H9 (cell line): ENCODE data around the gene B3GALT5. TPM values are rescaled to one million over a fixed set of nuclear protein-coding genes. Genes with fewer than 3 reads are reported as not detected.

Experiments used
- DNase-seq: peaks from one replicate; pipeline ENCODE4 v3.0.0-alpha.2; 2017
- H2AFZ ChIP-seq: one replicate; pipeline ENCODE4 v1.6.1; 2013; ENCODE audit warnings: mild to moderate bottlenecking, low read length, control low read depth, moderate library complexity
- H2AK5ac ChIP-seq: 2 replicates; pipeline ENCODE4 v1.6.1; 2013; ENCODE audit warnings: low read length, control low read depth, mixed read lengths; ENCODE audit not compliant: insufficient read length
- H2BK120ac ChIP-seq: one replicate; pipeline ENCODE4 v1.6.1; 2013; ENCODE audit warnings: low read depth, mild to moderate bottlenecking, low read length, control low read depth, inconsistent platforms; ENCODE audit not compliant: poor library complexity, severe bottlenecking
- H2BK12ac ChIP-seq: 2 replicates; pipeline ENCODE4 v1.6.1; 2013; ENCODE audit warnings: low read length, control low read depth, mixed read lengths, low read depth; ENCODE audit not compliant: insufficient read length
- H2BK15ac ChIP-seq: 2 replicates; pipeline ENCODE4 v1.6.1; 2013; ENCODE audit warnings: low read depth, low read length, control low read depth
- H2BK20ac ChIP-seq: one replicate; pipeline ENCODE4 v1.6.1; 2013; ENCODE audit warnings: low read depth, mild to moderate bottlenecking, low read length, control low read depth, inconsistent platforms; ENCODE audit not compliant: poor library complexity, severe bottlenecking
- H2BK5ac ChIP-seq: 2 replicates; pipeline ENCODE4 v1.6.1; 2013; ENCODE audit warnings: low read length, control low read depth, mixed read lengths; ENCODE audit not compliant: insufficient read length
- H3K14ac ChIP-seq: 2 replicates; pipeline ENCODE4 v1.6.1; 2013; ENCODE audit warnings: low read length, control low read depth; ENCODE audit not compliant: insufficient read depth
- H3K18ac ChIP-seq: 2 replicates; pipeline ENCODE4 v1.6.1; 2013; ENCODE audit warnings: low read depth, mild to moderate bottlenecking, mixed read lengths, low read length, control low read depth; ENCODE audit not compliant: insufficient read length
- H3K23ac ChIP-seq: 2 replicates; pipeline ENCODE4 v1.6.1; 2013; ENCODE audit warnings: low read length, control low read depth, mixed read lengths, low read depth; ENCODE audit not compliant: insufficient read length
- H3K23me2 ChIP-seq: 2 replicates; pipeline ENCODE4 v1.6.1; 2013; ENCODE audit warnings: low read depth, mild to moderate bottlenecking, mixed read lengths, low read length, control low read depth; ENCODE audit not compliant: insufficient read length, poor library complexity, severe bottlenecking
- H3K27ac ChIP-seq: 2 replicates; pipeline ENCODE4 v1.5.1; 2013; ENCODE audit warnings: low read length, control low read depth, mixed read lengths, low read depth; ENCODE audit not compliant: insufficient read length
- H3K27me3 ChIP-seq: 2 replicates; pipeline ENCODE4 v1.6.1; 2013; ENCODE audit warnings: low read length, control low read depth, inconsistent platforms; ENCODE audit not compliant: insufficient read depth
- H3K4ac ChIP-seq: 2 replicates; pipeline ENCODE4 v1.6.1; 2013; ENCODE audit warnings: low read depth, mild to moderate bottlenecking, control low read depth, inconsistent platforms, low read length, moderate library complexity
- H3K4me1 ChIP-seq: 2 replicates; pipeline ENCODE4 v1.6.1; 2013; ENCODE audit warnings: low read length, control low read depth, inconsistent platforms; ENCODE audit not compliant: insufficient read depth
- H3K4me2 ChIP-seq: 2 replicates; pipeline ENCODE4 v1.6.1; 2013; ENCODE audit warnings: low read length, control low read depth, mixed read lengths; ENCODE audit not compliant: insufficient read length, insufficient read depth
- H3K56ac ChIP-seq: 2 replicates; pipeline ENCODE4 v1.6.1; 2013; ENCODE audit warnings: low read depth, mild to moderate bottlenecking, mixed read lengths, low read length, control low read depth; ENCODE audit not compliant: insufficient read length
- H3K79me1 ChIP-seq: 2 replicates; pipeline ENCODE4 v1.6.1; 2013; ENCODE audit warnings: low read depth, mild to moderate bottlenecking, moderate library complexity, low read length, control low read depth, inconsistent platforms; ENCODE audit not compliant: insufficient read depth, poor library complexity, severe bottlenecking
- H3K79me2 ChIP-seq: 2 replicates; pipeline ENCODE4 v1.6.1; 2013; ENCODE audit warnings: low read length, control low read depth, inconsistent platforms; ENCODE audit not compliant: insufficient read depth
- H3K9ac ChIP-seq: 2 replicates; pipeline ENCODE4 v1.6.1; 2013; ENCODE audit warnings: low read length, control low read depth, mixed read lengths; ENCODE audit not compliant: insufficient read length; ENCODE audit errors: extremely low read depth
- H3K9me3 ChIP-seq: one replicate; pipeline ENCODE4 v1.6.1; 2013; ENCODE audit warnings: low read depth, low read length, inconsistent platforms; ENCODE audit not compliant: control insufficient read depth
- H3T11ph ChIP-seq: one replicate; pipeline ENCODE4 v1.6.1; 2013; ENCODE audit warnings: mild to moderate bottlenecking, low read length, control low read depth, inconsistent platforms
- H4K20me1 ChIP-seq: one replicate; pipeline ENCODE4 v1.6.1; 2013; ENCODE audit not compliant: control insufficient read depth, insufficient read length, insufficient read depth
- H4K5ac ChIP-seq: 2 replicates; pipeline ENCODE4 v1.6.1; 2013; ENCODE audit warnings: low read depth, mild to moderate bottlenecking, mixed read lengths, low read length, control low read depth; ENCODE audit not compliant: insufficient read length
- H4K8ac ChIP-seq: replicated peaks from 2 replicates; pipeline ENCODE4 v1.6.1; 2013; ENCODE audit warnings: low read length, control low read depth, mixed read lengths, low read depth; ENCODE audit not compliant: insufficient read length
- H4K91ac ChIP-seq: 2 replicates; pipeline ENCODE4 v1.6.1; 2013; ENCODE audit warnings: low read depth, mild to moderate bottlenecking, moderate library complexity, mixed read lengths, low read length, control low read depth; ENCODE audit not compliant: insufficient read length
- H3K27ac Mint-ChIP-seq, 3 experiments: 2 replicates in 2 of 3; 3 replicates in 1 of 3; pipeline ENCODE4 v1.8.0; 2020 to 2021; ENCODE audit warnings: mixed read lengths in 3 of 3, mild to moderate bottlenecking in 1 of 3, moderate library complexity in 1 of 3
- H3K27me3 Mint-ChIP-seq: 2 replicates; pipeline ENCODE4 v1.8.0; 2021; ENCODE audit warnings: low read depth, mild to moderate bottlenecking, moderate library complexity, mixed read lengths
- H3K36me3 Mint-ChIP-seq, 3 experiments: 2 replicates in 2 of 3; 3 replicates in 1 of 3; pipeline ENCODE4 v1.8.0; 2020 to 2021; ENCODE audit warnings: low read depth in 3 of 3, mixed read lengths in 3 of 3; ENCODE audit not compliant: insufficient read depth in 1 of 3
- H3K4me1 Mint-ChIP-seq, 2 experiments: 2 replicates each; pipeline ENCODE4 v1.8.0; 2020; ENCODE audit warnings: mixed read lengths in 2 of 2
- H3K4me3 Mint-ChIP-seq, 2 experiments: 2 replicates in 1 of 2; 3 replicates in 1 of 2; pipeline ENCODE4 v1.8.0; 2020 to 2021; ENCODE audit warnings: mild to moderate bottlenecking in 2 of 2, mixed read lengths in 2 of 2, moderate library complexity in 1 of 2
- H3K9me3 Mint-ChIP-seq, 2 experiments: 2 replicates in 1 of 2; 3 replicates in 1 of 2; pipeline ENCODE4 v1.8.0; 2020; ENCODE audit warnings: mild to moderate bottlenecking in 2 of 2, mixed read lengths in 2 of 2, moderate library complexity in 1 of 2
- WGBS: extraction: QIAGEN DNeasy Blood & Tissue Kit; methylation state at CpG from one replicate; pipeline ENCODE4 v1.1.7; 2013; ENCODE audit warnings: missing lambda C conversion rate, low lambda C conversion rate, mixed read lengths; ENCODE audit not compliant: insufficient read length; ENCODE audit errors: extremely low coverage; 5-methylcytosine and 5-hydroxymethylcytosine counted together
- total RNA-seq: library from RNA; stranded (reverse); gene quantifications from 2 replicates; pipeline ENCODE4 v1.2.1, GENCODE V29; 2021
- TF ChIP-seq, protein P1 (sequence below): fragments of 200-600 bp; sonication (generic); conservative IDR thresholded peaks from 3 replicates; pipeline ENCODE4 v1.8.0; 2021; ENCODE audit warnings: antibody characterized with exemption, mild to moderate bottlenecking

B3GALT5 gene
- total RNA-seq, 1 experiment from 2014 or later, result 24.7 TPM

DNA sequence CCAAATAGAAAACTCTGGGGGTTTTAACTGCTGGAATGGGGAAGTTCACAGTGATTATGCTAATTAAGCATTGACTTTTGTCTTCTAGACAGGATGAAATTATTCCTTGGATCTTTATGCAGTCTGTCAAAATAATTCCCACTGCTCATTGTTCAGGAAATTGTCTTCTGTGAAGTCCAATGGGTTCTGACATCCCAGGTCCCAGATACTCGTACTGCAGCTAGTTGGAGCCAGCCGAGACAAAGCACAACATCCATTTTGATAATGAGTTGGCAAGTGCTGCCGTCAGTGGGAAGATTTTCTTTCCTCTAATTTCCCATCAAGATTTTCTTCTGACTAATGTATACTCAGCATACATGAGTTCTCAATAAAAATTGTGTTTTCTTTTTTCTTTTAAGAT lies 17.3 kb upstream of the B3GALT5 start:
- Histone ChIP-seq H3K4me2 (no peak overlapping the region), H2BK5ac (no peak overlapping the region)

More for the DNA sequence above, 17.3 kb upstream of the B3GALT5 start:
- H3K23ac ChIP-seq, result no peak overlapping the region
- no peak overlapping the region for H3K4ac ChIP-seq
- no peak overlapping the region for H4K5ac ChIP-seq
- no peak for DNase-seq
- H3K27ac ChIP-seq, result no peak overlapping the region
- no peak overlapping the region for H2BK20ac ChIP-seq
- no peak overlapping the region for H3K18ac ChIP-seq
- no peaks in the 10 kb centered on the region for H4K20me1 ChIP-seq
- no peaks in the 10 kb centered on the region for H3K27me3 ChIP-seq
- H3K9me3 ChIP-seq, result no peaks in the 10 kb centered on the region
- no CpG with 5 or more reads among the region's 3 CpGs for WGBS
- H4K91ac ChIP-seq, result no peak overlapping the region
- H3K36me3 Mint-ChIP-seq, result peaks cover 5 to 32% (median 6%) of the 10 kb centered on the region in 3 experiments; a peak in 5 of 7 replicates
- H2BK120ac ChIP-seq, result no peak overlapping the region
- H3K4me1 Mint-ChIP-seq, result peaks cover 13 to 19% of the 10 kb centered on the region in 2 experiments
- H3K9me3 Mint-ChIP-seq, result peaks cover 12 to 15% of the 10 kb centered on the region in 2 experiments; a peak in 4 of 5 replicates
- H3K14ac ChIP-seq, result no peak overlapping the region
- no peak overlapping the region for H2AK5ac ChIP-seq
- no peak overlapping the region for H2AFZ ChIP-seq
- no peak overlapping the region for H2BK12ac ChIP-seq
- no peak overlapping the region for H3K56ac ChIP-seq
- no peaks in the 10 kb centered on the region for H3K79me2 ChIP-seq
- H3K9ac ChIP-seq, result no peak overlapping the region
- no peak overlapping the region for H3K27ac Mint-ChIP-seq
- H3K4me3 Mint-ChIP-seq, result no peak overlapping the region
- H4K8ac ChIP-seq, result no peak overlapping the region
- H3K4me1 ChIP-seq, result peaks cover 4% of the 10 kb centered on the region; the same call in 1 of the 2 replicates
- H3K23me2 ChIP-seq, result no peaks in the 10 kb centered on the region
- H3T11ph ChIP-seq, result no peak overlapping the region
- H3K79me1 ChIP-seq, result no peaks in the 10 kb centered on the region
- H3K27me3 Mint-ChIP-seq, result no peaks in the 10 kb centered on the region
- H2BK15ac ChIP-seq, result no peak overlapping the region
- TF ChIP-seq, protein P1, sequence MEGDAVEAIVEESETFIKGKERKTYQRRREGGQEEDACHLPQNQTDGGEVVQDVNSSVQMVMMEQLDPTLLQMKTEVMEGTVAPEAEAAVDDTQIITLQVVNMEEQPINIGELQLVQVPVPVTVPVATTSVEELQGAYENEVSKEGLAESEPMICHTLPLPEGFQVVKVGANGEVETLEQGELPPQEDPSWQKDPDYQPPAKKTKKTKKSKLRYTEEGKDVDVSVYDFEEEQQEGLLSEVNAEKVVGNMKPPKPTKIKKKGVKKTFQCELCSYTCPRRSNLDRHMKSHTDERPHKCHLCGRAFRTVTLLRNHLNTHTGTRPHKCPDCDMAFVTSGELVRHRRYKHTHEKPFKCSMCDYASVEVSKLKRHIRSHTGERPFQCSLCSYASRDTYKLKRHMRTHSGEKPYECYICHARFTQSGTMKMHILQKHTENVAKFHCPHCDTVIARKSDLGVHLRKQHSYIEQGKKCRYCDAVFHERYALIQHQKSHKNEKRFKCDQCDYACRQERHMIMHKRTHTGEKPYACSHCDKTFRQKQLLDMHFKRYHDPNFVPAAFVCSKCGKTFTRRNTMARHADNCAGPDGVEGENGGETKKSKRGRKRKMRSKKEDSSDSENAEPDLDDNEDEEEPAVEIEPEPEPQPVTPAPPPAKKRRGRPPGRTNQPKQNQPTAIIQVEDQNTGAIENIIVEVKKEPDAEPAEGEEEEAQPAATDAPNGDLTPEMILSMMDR, result no peak
